ENCODE results near the gene RIC8B.

The RIC8B gene

DNA sequence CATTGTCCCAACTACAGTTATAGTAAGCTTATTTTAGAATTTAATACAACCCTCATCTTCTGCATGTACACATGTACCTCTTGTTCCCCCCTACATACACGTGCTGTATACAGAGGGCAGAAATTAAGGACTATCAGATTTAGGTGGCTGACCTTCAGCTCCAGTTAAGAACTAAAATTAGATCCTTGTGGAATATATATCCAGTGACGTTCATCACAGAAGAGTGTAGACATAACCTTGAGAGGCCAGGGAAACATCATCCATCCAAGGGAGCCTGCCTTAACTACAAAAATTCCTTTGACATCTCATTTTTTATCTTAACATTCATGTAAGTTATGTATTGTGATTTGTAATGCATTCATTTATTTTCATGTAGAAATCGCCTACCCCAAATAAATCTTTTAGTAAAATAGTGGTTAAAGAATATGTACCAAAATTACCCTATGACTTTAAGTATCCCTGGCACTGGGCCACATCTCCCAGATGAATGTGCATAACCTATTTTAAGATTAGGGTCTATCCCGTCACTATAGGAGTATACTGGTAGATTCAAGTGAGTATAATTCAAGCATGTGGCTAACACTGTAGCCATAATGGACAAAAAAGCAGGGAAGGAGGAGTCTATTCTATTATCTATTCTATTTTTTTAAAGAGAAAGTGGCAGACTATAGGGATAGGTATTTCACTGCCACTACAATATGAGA, 27.5 kb downstream of the RIC8B start:
- no peak for DNase-seq

DNA sequence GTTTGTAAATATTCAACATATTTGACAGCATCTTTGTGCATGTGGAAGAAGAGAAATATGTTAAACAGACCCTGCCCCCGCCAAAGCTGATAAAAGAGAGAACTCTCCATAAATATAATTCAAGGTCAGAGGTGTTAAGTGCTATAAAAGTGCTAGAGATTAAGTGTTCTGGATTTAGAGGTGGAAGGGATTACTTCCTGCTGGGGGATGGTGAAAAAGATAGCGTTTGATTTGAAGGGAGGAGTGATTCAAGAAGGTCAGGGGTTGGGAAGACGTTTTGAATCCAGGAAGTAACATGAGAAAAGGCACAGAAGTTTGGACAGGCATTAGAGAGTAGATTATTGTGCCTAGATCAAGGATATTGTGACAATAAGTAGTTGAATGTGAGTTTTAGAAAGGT, 30.2 kb downstream of the RIC8B start:
- no peak for DNase-seq

DNA sequence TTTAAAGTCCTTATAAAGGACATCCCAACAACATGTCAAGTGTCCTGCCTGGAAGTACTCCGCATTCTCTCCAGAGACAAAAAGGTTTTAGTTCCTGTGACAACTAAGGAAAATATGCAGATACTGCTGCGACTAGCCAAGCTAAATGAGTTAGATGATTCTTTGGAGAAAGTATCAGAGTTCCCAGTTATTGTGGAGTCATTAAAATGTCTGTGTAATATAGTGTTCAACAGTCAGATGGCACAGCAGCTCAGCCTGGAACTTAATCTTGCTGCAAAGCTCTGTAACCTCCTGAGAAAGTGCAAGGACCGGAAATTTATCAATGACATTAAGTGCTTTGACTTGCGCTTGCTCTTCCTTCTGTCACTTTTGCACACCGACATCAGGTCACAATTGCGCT, 40.2 kb downstream of the RIC8B start:
- DNase-seq = no peak

DNA sequence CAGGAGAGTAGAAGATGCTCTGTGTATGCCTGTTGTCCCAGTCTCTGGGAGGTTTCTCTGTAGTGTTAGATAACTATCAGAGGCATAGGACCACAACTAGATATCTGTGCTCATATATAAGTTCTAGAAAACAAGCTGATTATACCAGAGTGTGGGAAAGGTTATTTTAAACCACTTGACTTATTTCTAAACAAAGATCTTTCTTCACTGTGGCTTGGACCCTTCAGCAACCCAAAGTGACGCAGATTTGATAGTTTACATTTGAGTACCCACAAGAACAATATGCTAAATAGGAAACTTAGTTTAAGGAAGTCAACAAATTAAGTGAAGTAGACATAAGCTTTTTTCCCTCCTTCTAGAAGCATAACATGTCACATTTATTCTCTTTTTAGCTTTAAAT, 41.3 kb downstream of the RIC8B start:
- no peak for DNase-seq

DNA sequence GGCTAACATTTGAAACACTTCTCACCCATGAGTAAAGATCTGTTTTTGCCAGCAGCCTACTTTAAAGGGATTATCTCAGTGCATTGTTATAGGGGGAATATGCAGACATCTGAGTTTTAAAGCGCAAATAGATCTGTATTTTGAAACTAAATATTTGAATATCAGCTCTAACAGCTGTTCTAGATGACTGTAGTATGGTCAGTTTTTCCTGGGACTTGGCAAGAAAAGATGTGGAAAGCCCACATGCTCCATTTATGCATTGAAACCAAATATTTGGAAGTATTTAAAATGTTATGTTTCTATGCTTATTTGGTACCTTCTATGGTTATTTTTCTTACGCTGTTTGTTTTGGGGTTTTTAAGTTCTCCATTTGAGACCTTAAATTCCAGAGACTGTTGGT, 41.7 kb downstream of the RIC8B start:
- no peak for DNase-seq

DNA sequence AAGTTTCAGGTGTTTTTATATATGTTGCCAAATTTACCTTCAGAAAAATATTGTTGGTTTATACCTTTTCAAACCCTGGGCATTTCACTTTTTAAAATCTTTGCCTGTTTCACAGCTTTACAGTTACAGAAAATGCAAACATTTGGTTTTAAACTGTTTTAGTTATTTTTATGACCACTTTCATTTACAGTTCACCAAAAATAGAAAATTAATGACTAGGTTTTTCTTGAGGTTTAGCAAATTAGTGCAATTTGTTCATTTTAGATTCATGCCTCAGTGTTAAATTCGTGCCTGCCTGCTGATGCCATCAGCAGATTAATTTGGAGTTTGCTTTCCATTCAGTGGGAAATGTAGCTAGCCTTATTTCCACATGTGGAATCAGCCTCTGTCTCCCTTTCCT, 45.5 kb downstream of the RIC8B start:
- no peak for DNase-seq

DNA sequence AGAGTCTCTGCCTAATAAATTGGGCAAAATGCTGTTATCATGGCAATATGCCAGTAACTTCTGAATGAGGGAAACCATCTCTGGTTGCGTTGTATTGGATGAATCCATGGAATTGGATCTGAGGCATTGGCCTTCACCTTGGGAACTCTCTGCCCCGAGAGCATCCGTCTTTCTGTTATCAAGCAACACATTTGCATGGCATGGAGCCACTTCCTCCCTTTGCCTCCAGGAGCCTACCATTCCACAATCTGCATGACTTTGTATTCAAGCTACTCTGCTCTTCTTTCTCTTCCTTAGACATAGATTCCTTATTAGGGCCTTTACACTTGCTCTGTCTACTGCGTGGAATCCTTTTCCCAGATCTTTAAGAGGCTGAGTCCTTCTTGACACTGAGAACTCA, 57.2 kb downstream of the RIC8B start:
- DNase-seq = no peak

DNA sequence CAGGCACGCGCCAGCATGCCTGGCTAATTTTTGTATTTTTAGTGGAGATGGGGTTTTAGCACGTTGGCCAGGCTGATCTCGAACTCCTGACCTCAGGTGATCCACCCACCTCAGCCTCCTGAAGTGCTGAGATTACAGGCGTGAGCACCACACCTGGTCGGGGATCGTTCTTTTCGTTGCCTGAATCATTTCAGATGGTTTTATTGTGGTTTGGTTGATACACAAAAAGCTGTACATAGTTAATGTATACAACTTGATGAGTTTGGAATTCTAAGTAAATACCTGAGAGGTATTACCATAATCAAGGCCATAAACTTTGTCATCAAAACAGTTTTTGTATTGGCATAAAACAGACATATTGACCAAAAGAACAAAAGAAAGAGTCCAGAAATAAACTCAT, 63.3 kb downstream of the RIC8B start:
- no peak for DNase-seq

DNA sequence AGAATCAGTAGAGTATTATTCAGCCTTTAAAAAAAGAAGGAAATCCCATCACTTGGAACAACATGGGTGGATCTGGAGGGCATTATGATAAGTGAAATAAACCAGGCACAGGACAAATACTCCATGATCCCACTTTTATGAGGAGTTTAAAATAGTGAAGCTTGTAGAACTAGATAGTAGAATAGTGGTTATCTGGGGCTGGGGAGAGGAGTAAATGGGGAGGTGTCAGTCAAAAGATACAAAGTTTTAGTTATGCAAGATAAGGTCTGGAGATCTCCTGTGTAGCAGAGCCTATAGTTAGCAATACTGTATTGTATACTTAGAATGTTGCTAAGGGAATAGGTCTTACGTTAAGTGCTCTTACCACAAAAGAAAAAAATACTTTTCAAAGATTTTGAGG, 64.9 kb downstream of the RIC8B start:
- no peak for DNase-seq

DNA sequence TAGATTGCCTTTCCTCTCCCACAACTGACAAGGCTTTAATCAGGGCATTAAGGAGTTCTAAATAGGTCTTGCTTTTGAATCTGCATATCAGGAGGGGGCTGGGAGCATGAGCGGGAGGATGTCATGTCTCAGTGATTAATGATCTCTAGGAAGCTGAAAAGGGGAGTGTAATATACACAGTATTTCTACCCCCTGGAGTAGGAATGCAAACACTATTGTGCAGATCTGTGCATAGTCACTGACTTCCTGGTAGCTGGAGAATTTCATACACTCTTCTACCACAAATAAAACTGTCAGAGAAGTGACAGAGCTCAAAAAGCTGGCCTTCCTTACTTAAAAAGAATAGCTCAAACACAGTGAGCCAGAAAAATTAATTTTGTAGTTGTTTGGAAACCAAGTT, 65.8 kb downstream of the RIC8B start:
- no peak for DNase-seq

DNA sequence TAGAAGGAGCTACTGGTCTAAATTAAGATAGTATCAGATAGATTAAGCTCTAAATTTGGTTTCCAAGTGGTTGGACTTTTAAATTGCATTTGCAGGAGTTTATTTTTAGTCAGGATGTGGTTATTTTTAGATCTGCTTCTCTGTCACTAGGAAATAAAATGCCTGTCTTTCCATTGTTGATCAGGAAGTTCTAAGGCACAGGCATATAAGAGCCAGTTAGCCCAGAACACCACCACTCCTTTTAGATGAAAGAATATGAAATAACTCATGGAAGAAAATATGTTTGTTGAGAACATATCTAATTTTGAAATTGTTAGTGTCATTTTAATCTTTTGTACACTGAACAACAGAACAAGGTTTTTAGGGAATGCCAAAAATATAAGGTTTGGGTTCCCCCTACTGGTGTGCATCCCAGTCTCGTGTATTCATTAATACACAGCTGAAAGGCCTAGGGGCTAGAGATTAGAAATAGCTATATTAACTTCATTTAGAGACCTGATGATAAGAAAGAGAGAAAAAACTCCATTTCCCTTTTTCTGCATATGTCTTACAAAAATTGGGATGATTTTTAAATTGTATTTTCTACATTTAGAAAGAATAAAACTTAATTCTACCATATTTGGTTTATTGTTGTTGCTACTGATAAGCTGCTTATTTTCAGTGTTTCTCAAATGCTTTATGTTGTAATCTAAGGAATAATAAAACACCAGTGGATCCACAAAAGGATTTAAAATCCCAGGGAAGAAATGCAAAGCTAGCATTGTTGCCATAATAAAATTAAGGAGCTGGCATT, 67.2 kb downstream of the RIC8B start:
- DNase-seq = peak; percentile 11

DNA sequence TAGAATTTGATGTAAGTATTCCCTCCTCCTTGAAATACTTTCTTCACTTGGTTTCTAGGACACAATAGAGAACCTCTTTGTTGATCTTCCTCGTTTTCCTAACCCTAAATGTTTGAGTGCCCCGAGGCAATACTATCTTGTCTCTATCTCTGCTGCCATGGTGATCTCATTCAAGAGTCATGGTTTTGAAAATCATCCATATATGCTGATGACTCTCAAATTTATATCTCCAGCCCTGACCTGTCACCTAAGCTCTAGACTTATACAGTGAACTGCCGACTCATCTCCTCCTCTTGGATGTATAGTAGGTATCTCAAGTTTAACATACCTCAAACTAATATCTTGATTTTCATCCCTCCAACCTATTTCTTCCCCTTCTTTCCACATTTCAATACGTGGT, 71.4 kb downstream of the RIC8B start:
- DNase-seq = no peak

DNA sequence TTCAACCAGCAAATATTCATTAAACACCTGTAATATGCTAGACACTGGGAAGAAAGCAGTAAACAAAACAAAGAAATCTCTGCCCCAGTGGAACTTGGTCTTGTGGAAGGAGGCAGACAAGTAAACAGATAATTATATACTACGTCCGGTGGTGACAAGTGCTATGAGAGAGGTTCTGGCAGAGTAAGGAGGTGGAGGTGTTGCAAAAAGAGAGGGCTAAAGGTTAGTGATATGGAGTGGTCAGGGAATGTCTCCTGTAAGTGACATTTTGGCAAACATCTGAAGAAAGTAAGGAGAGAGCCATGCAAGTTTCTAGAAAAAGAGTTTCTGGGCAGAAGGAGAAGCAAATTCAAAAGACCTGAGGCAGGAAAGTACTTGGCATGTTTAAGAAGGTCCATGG, 73.4 kb downstream of the RIC8B start:
- no peak for DNase-seq

DNA sequence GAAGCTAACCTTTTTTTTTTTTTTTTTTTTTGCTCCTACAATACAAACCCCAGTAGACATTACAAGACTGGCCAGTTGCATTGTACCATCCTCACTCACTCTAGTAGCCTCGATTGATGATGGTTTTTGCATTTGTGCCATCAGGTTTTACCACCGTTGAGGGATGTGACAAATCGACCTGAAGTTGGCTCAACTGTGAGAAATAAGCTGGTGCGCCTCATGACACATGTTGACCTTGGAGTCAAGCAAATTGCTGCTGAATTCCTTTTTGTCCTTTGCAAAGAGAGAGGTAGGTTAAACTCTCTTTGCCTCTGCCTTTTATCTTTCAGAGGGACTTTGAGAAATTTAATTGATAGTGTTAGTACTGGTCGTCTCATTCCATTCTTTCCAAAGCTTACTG, 76.8 kb downstream of the RIC8B start:
- DNase-seq = no peak

DNA sequence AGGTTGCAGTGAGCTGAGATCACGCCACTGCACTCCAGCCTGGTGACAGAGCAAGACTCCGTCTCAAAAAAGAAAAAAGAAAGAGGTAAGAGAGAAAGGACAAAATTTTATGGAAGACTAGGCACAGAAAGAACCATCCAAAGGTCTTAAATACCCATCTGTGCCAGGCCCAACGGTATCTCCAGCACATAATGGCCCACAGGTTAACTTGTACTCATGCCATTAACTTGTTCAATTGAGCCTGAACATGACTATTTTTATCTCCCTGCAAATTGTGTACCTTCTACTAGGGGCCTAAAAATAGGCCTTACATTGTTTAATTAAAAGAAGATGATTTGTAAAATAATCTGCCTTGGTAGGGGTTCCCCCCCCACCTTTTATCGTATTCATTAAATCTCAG, 80.2 kb downstream of the RIC8B start:
- no peak for DNase-seq

DNA sequence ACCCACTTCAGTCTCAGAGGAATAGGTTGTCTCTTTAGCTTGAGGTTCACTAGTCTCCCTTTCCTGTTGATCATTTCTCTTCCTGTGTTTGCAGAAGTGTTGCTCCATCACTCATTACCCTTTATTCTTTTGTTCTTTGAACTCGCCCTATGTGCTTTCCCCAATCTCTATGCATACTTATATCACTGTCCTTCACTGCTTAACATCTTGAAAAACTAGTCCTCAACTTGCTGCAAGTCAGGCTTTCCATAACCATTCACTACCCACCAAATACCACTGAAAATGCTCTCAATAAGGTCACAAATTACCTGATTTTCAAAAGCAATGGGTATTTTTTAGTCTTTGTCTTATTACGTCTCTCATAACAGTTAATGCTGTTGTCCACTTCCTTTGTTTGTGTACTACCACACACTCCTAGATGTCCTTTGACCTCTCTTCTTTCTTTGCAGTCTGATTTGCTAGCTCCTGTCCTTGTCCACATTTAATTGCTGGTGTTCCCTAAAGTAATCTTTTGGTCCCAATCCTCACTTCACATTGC, 80.8 kb downstream of the RIC8B start:
- no peak for DNase-seq

DNA sequence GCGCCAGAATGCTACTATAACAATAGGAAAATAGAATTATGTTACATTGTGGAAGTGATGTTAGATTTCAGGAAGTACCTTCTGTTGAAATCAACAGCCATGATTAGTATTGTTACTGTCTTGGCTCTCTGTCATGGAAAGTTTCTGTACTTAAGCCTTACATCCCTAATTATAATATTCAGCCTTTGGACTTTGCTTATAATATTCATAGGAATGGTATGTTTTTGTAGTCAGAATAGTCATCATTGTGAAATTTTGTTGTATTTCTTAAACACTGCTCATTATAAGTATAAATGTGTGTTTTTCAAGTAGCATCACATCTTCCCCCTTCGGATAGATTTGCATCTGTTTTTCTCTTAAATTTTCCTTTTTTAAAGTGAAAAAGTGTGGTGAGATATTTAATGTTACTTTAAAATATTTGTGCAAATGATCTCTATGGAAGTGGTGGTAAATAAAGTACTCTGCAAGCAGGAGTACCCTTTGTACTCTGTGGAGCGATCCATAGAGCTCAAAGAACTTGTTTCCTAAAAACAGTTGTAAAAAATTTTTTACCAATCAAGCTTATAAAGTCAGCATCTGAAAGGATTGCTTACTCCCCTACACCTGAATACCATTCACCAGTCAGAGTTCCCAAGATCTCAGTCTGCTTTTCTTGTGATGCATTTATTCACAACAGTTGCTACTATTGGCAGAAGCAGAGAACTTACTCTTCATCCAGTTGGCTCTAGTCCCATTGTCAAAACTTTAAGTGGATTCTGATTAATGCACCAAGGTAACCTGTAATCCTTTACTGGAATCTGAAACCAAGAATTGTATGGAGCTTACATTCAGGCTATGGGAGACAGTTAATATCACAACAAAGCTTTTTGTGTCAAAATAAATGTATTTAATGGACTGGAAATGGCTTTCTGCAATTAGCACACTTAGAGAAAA, 87.8 kb downstream of the RIC8B start:
- peak; percentile 54 for DNase-seq

DNA sequence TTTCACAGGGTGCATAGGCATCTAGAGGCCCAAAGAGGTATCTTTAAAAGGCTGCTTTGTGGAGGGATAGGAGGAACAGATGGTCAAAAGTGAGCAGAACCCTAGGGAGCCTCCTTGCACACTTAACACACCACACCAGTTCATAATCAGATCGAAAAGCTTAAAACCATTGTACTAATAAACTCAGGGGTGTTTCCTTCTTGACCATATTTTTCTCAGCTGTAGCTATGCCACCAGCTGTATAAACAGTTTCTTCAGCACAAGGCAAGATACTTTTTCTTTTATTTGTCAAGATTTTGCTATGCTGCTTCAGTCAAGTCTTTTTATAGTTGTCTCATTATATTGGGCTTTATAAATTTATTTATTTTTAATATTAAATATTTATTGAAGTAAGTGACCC, 88.7 kb downstream of the RIC8B start:
- no peak for DNase-seq

DNA sequence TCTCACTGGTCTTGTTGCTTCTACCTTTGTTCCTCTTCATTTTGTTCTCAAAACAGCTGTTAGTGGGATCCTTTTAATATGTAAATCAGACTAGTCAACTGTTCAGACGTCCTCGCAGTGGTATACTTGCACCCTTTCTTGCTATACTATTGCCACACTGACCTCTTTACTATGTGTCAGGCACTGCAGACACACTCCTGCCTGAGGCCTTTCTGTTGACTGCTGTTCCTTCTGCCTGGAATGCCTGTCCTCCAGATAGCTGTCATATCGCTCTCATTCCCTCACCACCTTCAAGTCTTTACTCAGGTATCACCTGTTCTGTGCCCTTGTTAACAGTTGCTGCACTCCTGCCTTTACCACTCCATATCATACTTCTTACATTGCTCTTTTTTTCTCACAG, 91.2 kb downstream of the RIC8B start:
- DNase-seq = no peak

DNA sequence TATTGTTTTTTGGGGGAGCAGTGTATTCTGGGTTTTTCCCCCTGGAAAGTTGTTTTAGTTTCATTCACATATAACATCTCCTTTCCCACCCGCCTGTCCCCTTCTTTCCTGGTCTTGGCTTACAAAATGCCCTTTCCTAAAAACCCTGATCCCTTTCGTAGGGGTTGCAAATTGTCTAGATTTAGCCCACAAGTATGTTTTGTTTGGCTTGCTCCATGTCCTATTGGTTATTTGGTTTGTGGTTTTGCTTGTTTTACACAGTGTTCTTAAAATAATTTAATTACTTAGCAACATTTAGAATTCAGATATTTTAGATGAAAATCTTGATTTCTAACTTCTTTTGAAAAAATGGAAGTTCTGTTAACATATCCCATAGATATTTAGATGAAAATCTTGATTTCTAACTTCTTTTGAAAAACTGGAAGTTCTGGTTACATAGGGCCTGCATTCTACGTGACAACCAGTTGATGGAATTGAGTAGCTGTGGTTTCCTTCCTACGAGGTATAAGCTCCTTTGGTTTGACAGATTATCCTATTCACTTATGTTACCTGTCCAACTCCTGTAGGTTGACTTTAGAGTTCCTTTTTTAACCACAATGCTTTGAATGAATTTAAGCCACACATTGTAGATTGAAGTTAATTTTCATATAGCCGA, 92.1 kb downstream of the RIC8B start:
- DNase-seq = no peak

DNA sequence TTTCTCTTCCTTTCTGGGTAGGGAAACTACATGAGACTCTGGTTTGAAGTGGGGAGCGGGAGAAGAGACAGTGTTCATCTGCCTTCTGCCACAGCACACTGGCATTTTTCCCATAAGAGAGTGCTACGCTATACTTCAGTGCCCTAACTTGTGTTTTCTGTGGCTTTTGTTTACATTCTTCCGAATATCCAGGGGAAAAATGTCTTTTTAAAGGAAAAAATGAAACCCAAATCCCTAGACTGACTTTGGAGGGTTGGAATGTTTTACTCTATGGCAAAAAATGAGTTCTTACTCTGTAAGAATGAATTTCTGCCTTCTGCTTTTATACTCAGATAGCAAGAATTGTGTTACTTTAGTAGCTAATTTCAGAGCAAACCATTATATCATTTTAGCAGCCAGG, 93.2 kb downstream of the RIC8B start:
- no peak for DNase-seq

DNA sequence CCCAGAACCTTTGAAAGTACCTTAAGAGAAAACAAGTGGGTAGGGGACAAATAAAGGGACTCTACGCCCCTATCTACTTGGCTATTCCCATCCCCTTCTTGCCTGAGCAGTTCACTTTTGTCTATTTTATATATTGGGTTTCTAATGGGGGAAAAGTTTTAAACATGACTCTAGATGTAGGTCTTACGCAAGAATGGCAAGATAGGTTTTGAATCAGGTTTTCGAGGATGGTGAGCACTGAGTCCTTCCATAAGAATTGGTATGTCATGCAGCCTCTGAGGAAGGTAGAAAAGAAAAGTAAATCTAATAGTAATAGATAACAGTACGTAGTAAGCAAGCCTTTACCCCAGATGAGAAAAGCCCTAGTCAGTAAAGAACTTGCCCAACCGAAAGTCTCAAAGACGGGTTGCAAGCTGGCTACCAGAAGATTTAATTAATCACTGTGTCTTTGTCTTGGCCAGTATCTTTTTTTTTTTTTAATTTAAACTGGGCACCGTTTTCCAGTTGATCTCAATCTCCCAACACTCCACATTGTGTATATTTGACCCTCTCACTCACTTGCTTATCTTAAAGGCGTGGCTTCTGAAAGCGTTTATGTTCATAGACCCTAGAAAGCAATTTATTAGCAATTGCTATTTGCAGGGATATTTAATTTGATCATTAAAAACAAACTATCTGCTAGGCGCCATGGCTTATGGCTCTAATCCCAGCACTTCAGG, 94.7 kb downstream of the RIC8B start:
- DNase-seq = no peak
